ENCODE data around the gene ARF3. TPM values are rescaled to one million over a fixed set of nuclear protein-coding genes. Genes with fewer than 3 reads are reported as not detected.

ARF3 gene
- total RNA-seq, 1 donor from 2014 or later = 113 TPM

DNA sequence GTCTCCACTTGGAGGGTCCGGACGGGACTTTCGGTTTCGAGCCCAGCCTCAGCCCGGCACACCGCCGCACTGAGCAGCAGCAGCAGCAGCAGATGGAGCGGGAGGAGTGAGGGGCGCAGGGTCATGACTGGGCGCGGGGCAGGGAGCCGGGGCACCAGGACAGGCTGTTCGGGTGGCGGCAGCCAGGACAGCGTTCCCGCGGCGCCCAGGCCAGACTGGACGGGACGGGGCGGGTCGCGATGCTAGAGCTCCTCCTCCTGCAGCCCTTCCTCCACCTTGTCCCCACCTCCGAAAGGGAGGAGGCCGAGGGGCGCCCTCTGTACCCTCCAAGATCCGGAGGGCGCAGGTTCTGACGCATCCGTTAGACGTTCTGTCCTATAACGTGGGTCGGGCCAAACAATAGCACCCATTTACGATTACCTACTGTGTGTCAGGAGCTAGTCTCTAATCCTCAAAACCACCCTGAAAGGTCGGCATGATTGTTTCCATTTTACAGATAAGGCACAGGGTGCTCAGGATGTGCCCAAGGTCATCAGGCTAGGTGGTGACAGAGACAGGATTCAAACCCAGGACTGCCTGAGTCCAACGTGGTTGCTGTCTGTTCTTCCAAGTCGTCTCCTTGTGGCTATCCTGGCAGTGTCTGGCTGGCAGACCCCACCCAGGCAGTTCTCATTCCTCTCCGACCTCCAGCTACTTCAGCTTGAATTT, 31.8 kb downstream of the ARF3 start, which contains the start of gene FKBP11:
FKBP11 (minus strand) TSS at position 189 of the 708 bp plus-strand sequence; CDS start at position 125, 64 bp downstream.
- ChIA-PET CTCF (interaction anchor here (0.6 to 10.6 kb wide), 16 partner anchors 8 to 172 kb away, joined by 3 to 74 read pairs (median 7); partner anchors contain the start of gene WNT1), POLR2A (interaction anchor here (0.6 to 3.2 kb wide), 15 partner anchors 11 to 1775 kb away, joined by 3 to 14 read pairs (median 6); partner anchors contain the start of genes ARF3, DDX23, PRPF40B and RHEBL1)
- peak within 1 kb of the TSS; percentile 94 for H3K27ac Mint-ChIP-seq
- DNase-seq (peak; percentile 64), ATAC-seq (ENCODE audit: low read depth) (peak; percentile 84)
- TF ChIP-seq, protein P1, sequence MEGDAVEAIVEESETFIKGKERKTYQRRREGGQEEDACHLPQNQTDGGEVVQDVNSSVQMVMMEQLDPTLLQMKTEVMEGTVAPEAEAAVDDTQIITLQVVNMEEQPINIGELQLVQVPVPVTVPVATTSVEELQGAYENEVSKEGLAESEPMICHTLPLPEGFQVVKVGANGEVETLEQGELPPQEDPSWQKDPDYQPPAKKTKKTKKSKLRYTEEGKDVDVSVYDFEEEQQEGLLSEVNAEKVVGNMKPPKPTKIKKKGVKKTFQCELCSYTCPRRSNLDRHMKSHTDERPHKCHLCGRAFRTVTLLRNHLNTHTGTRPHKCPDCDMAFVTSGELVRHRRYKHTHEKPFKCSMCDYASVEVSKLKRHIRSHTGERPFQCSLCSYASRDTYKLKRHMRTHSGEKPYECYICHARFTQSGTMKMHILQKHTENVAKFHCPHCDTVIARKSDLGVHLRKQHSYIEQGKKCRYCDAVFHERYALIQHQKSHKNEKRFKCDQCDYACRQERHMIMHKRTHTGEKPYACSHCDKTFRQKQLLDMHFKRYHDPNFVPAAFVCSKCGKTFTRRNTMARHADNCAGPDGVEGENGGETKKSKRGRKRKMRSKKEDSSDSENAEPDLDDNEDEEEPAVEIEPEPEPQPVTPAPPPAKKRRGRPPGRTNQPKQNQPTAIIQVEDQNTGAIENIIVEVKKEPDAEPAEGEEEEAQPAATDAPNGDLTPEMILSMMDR (IDR thresholded peaks at IDR 0.05) = no peak
- no peaks in the 10 kb centered on the region for H3K27me3 Mint-ChIP-seq
- peaks cover 42% of the 10 kb centered on the region for H3K36me3 Mint-ChIP-seq (ENCODE audit: low read depth)
- no peaks in the 10 kb centered on the region for H3K9me3 Mint-ChIP-seq
- intact Hi-C loops (cut with micrococcal nuclease) = loop anchor here (1.0 to 10.0 kb wide), 5 partner anchors 21 to 309 kb away; partner anchors contain the start of genes PRKAG1 and RND1
- H3K4me1 Mint-ChIP-seq = peaks cover 27% of the 10 kb centered on the region
- H3K4me3 Mint-ChIP-seq = peak within 1 kb of the TSS; percentile 97

DNA sequence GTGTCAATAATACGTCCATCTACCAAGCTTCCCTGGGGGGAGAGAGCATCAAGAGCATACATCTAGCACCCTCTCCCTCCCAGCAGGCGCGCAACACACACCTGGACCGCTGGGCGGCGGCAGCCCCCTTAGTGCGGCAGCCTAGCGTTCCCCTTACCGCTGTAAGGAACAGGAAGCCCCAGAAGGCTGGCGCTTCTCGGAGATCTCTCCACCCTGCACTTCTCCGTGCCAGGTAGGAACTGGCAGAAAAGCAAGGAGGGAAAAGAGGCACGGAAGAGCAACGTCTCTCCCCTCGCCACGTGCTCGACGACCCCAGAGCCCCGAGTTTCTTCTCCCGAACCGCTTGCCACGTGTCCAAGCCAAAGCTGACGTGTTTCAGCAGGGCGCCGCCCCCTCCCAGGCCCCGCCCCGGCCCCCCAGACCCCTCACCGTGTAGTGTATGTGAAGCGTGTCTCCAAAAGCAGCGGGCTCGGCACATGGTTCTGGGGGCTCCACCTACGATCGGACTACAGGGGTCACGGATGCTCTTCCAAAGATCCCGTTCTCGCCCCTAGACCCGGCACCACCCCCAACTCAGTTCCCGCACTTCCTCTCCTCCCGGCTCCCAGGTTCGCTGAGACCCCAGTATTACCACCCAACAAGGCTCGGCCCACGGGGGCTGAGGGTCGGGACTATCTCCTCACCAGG, 32.5 kb downstream of the ARF3 start:
- no peaks in the 10 kb centered on the region for H3K9me3 Mint-ChIP-seq
- intact Hi-C loops (cut with micrococcal nuclease) = loop anchor here (1.0 to 10.0 kb wide), 11 partner anchors 12 to 310 kb away; partner anchors contain the start of genes ARF3, KMT2D, PRKAG1 and RND1

DNA sequence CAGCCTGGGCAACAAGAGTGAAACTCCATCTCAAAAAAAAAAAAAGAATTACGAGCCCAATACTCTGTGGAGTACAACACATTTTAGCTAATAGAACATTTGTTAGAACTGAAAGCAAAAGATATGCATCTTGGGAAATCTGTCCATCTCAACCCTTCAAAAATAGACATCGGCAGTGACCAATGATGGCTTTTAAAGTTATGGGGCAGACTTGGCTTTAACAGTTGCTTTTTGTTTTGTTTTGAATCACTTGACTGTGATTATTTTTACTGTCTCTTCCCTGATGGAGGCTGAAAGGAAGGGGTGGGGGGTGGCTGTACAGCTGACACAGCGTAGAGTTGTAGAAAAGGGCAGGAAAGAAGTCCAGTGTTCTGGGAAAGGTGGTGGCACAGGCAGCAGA, 34.2 kb downstream of the ARF3 start:
- ChIA-PET POLR2A (interaction anchor here (3.2 kb wide), 1 partner anchor 34 kb away, joined by 14 read pairs; the partner anchor contains the start of gene ARF3), CTCF (interaction anchor here (1.4 to 10.6 kb wide), 4 partner anchors 56 to 73 kb away, joined by 5 to 74 read pairs (median 24); partner anchors contain the start of gene WNT1)
- H3K36me3 Mint-ChIP-seq (ENCODE audit: low read depth) = peaks cover 32% of the 10 kb centered on the region
- intact Hi-C loops (cut with micrococcal nuclease) = loop anchor here (10.0 kb wide), 1 partner anchor 312 kb away; no protein-coding TSS in a partner anchor
- H3K9me3 Mint-ChIP-seq = no peaks in the 10 kb centered on the region
- H3K4me3 Mint-ChIP-seq = peak overlapping the region; percentile 11
- TF ChIP-seq, protein P1 (IDR thresholded peaks at IDR 0.05) = no peak
- peaks cover 34% of the 10 kb centered on the region for H3K4me1 Mint-ChIP-seq
- ATAC-seq (ENCODE audit: low read depth) (no peak), DNase-seq (no peak)
- H3K27me3 Mint-ChIP-seq = no peaks in the 10 kb centered on the region
- H3K27ac Mint-ChIP-seq = no peak overlapping the region

More for the DNA sequence above, 32.5 kb downstream of the ARF3 start:
- peak overlapping the region; percentile 94 for H3K27ac Mint-ChIP-seq
- no peaks in the 10 kb centered on the region for H3K27me3 Mint-ChIP-seq
- ChIA-PET POLR2A (interaction anchor here (0.6 to 3.2 kb wide), 16 partner anchors 10 to 698 kb away, joined by 3 to 14 read pairs (median 5); partner anchors contain the start of genes ARF3, DDX23, PRPF40B and RHEBL1), CTCF (interaction anchor here (0.6 to 10.6 kb wide), 16 partner anchors 9 to 173 kb away, joined by 3 to 74 read pairs (median 7); partner anchors contain the start of genes ARF3 and WNT1)
- H3K36me3 Mint-ChIP-seq (ENCODE audit: low read depth) = peaks cover 37% of the 10 kb centered on the region
- ATAC-seq (ENCODE audit: low read depth) (peak; percentile 83), DNase-seq (peak; percentile 69)
- H3K4me1 Mint-ChIP-seq = peaks cover 27% of the 10 kb centered on the region
- peak overlapping the region; percentile 97 for H3K4me3 Mint-ChIP-seq
- TF ChIP-seq, protein P1 (IDR thresholded peaks at IDR 0.05) = peak; percentile 42

DNA sequence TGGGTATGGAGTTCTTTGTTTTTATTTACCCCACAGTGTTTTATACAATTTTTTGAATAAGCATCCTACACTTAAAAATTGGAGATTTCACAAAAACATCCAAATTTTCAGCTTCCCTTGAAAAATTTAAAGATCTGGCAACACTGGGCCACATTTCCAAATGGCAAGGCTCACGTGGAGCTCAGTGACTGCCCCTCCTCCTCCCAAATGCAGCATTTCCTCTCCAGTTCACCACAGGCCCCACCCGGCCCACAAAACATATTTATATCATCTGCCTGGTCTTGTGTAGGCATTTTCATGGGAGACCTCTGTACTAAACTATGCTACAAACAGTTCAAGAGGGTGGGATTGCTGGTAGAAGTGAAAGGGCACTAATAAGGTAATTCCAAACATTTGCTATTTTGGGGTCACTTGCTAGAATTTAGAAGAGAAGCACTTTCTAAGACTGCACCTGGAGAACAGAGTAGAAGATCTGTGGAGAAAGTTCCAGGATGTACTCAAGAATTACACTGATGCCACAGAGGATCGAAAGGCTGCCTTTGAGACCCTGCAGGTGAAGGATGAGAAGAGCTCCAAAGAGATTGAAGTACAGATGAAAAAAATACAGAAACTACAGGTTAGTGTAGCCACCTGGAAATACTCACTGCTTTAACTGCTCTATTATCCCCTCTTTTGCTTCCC, 39.3 kb downstream of the ARF3 start:
- no peaks in the 10 kb centered on the region for H3K27me3 Mint-ChIP-seq
- H3K4me1 Mint-ChIP-seq = peaks cover 21% of the 10 kb centered on the region
- peaks cover 17% of the 10 kb centered on the region for H3K36me3 Mint-ChIP-seq (ENCODE audit: low read depth)
- intact Hi-C loops (cut with micrococcal nuclease) = no loop called here
- TF ChIP-seq, protein P1 (IDR thresholded peaks at IDR 0.05) = no peak
- peak overlapping the region; percentile 16 for H3K27ac Mint-ChIP-seq
- H3K4me3 Mint-ChIP-seq = peak overlapping the region; percentile 15
- H3K9me3 Mint-ChIP-seq = no peaks in the 10 kb centered on the region
- no peak for DNase-seq
- ChIA-PET CTCF (interaction anchor here (0.6 kb wide), 1 partner anchor 29 kb away, joined by 3 read pairs; no protein-coding TSS in a partner anchor), POLR2A (no interaction called here)
- no peak for ATAC-seq (ENCODE audit: low read depth)

Measured in activated B cell treated with CpG ODN at 0.5 μM for 24 hours (primary cell).